K562 (cell line): ENCODE data around the gene RELL1. TPM values are rescaled to one million over a fixed set of nuclear protein-coding genes. Genes with fewer than 3 reads are reported as not detected.
A peak's percentile ranks its signal among the peaks of the same experiment; 100 is the strongest.

Experiments used
- ATF1 ChIP-seq, 2 experiments: fragments of 450-650 bp in 1 of 2; IDR thresholded peaks; 2 replicates each; pipeline ENCODE4 v1.6.1; 2016; ENCODE audit warnings: missing compliant biosample characterization in 1 of 2, missing genetic modification characterization in 1 of 2
- ATF3 ChIP-seq, 2 experiments: fragments of 450-650 bp in 1 of 2; sonication (generic) in 1 of 2; formaldehyde crosslinking in 1 of 2; IDR thresholded peaks in 1 of 2; conservative IDR thresholded peaks in 1 of 2; 2 replicates each; pipeline versions ENCODE4 v1.6.1 to v1.8.1; 2016 to 2023; ENCODE audit warnings: mild to moderate bottlenecking in 2 of 2, moderate library complexity in 2 of 2, inconsistent platforms in 1 of 2, missing genetic modification reagents in 1 of 2
- CBFA2T2 ChIP-seq: fragments of 450-650 bp; conservative IDR thresholded peaks from 2 replicates; pipeline ENCODE4 v1.6.1; 2017; ENCODE audit warnings: mild to moderate bottlenecking
- CREB1 ChIP-seq, 2 experiments: sonication (generic) in 1 of 2; formaldehyde crosslinking in 1 of 2; IDR thresholded peaks; 2 replicates each; pipeline versions ENCODE4 v1.6.1 to v1.8.0; 2012 to 2022; ENCODE audit warnings: inconsistent platforms in 1 of 2, mild to moderate bottlenecking in 1 of 2, missing genetic modification reagents in 1 of 2, moderate library complexity in 1 of 2
- EP300 ChIP-seq: IDR thresholded peaks from 2 replicates; pipeline ENCODE4 v1.6.1; 2012; ENCODE audit warnings: low read length, improper control_type of control experiment
- FOSL1 ChIP-seq: fragments of 200-800 bp; sonication (Bioruptor generic); conservative IDR thresholded peaks from 2 replicates; pipeline ENCODE4 v1.6.1; 2016; ENCODE audit warnings: missing genetic modification characterization, missing compliant biosample characterization
- GATA2 ChIP-seq: sonication (generic); formaldehyde crosslinking; IDR thresholded peaks from 2 replicates; pipeline ENCODE4 v1.4.0; 2020; ENCODE audit warnings: mild to moderate bottlenecking, missing genetic modification reagents
- HMGXB4 ChIP-seq: sonication (generic); formaldehyde crosslinking; IDR thresholded peaks from 2 replicates; pipeline ENCODE4 v1.8.1; 2023; ENCODE audit warnings: mild to moderate bottlenecking, missing genetic modification reagents
- MEF2A ChIP-seq: IDR thresholded peaks from 2 replicates; pipeline ENCODE4 v1.6.1; 2011; ENCODE audit warnings: low read depth, mild to moderate bottlenecking, low read length, moderate library complexity; ENCODE audit not compliant: control insufficient read depth
- MXI1 ChIP-seq: IDR thresholded peaks from 2 replicates; pipeline ENCODE4 v1.6.1; 2011; ENCODE audit warnings: low read depth, mild to moderate bottlenecking, improper control_type of control experiment, low read length
- MYC ChIP-seq, 2 experiments: fragments of 250-450 bp in 1 of 2; sonication (Bioruptor Pico) in 1 of 2; IDR thresholded peaks; 2 replicates each; pipeline versions ENCODE4 v1.5.1 to v1.6.1; 2012 to 2021; ENCODE audit warnings: low read depth in 2 of 2, borderline replicate concordance in 1 of 2, improper control_type of control experiment in 1 of 2, low read length in 1 of 2, mild to moderate bottlenecking in 1 of 2, moderate library complexity in 1 of 2
- POLR2AphosphoS2 ChIP-seq: IDR thresholded peaks from 2 replicates; pipeline ENCODE4 v1.6.1; 2012; ENCODE audit warnings: low read length, improper control_type of control experiment
- RFX1 ChIP-seq: fragments of 450-650 bp; IDR thresholded peaks from 2 replicates; pipeline ENCODE4 v1.6.1; 2016; ENCODE audit warnings: mild to moderate bottlenecking, moderate library complexity
- SRSF9 ChIP-seq: fragments of 200-400 bp; formaldehyde crosslinking; IDR thresholded peaks from 2 replicates; pipeline ENCODE4 v1.6.1; 2017; ENCODE audit warnings: low read depth, low read length, borderline replicate concordance
- TEAD4 ChIP-seq, 2 experiments: sonication (generic) in 1 of 2; formaldehyde crosslinking in 1 of 2; IDR thresholded peaks; 2 replicates each; pipeline versions ENCODE4 v1.6.1 to v1.8.0; 2012 to 2022; ENCODE audit warnings: borderline replicate concordance in 1 of 2, inconsistent platforms in 1 of 2, low read length in 1 of 2, mild to moderate bottlenecking in 1 of 2, missing genetic modification reagents in 1 of 2
- TRIM25 ChIP-seq: fragments of 450-650 bp; IDR thresholded peaks from 2 replicates; pipeline ENCODE4 v1.7.0; 2016; ENCODE audit warnings: borderline replicate concordance
- ZNF133 ChIP-seq: fragments of 250-450 bp; sonication (Bioruptor Pico); IDR thresholded peaks from 2 replicates; pipeline ENCODE4 v1.4.0; 2020; ENCODE audit warnings: mild to moderate bottlenecking
- ZNF444 ChIP-seq: fragments of 250-450 bp; sonication (Bioruptor Pico); IDR thresholded peaks from 2 replicates; pipeline ENCODE4 v1.4.0; 2020; ENCODE audit warnings: mild to moderate bottlenecking, moderate library complexity
- ZNF589 ChIP-seq: fragments of 200-800 bp; sonication (Bioruptor generic); IDR thresholded peaks from 2 replicates; pipeline ENCODE4 v1.6.1; 2016; ENCODE audit warnings: low read depth, missing genetic modification characterization, missing compliant biosample characterization
- ZNF707 ChIP-seq: fragments of 250-450 bp; sonication (Bioruptor Pico); conservative IDR thresholded peaks from 2 replicates; pipeline ENCODE4 v1.8.0; 2022; ENCODE audit warnings: inconsistent platforms, mild to moderate bottlenecking, moderate library complexity
- ZSCAN32 ChIP-seq: fragments of 450-650 bp; formaldehyde crosslinking; IDR thresholded peaks from 2 replicates; pipeline ENCODE4 v1.4.0; 2020; ENCODE audit warnings: mild to moderate bottlenecking, moderate library complexity
- polyA plus RNA-seq, 8 experiments: library from polyadenylated mRNA; depleted of rRNA in 4 of 8; stranded (reverse) in 5 of 8; unstranded in 3 of 8; fragments of >200 nt; fragmentation: Nextera tagmentation in 2 of 8; fragmentation: Illumina TruSeq in 1 of 8; extraction: Ambion mirVana in 2 of 8; extraction: Trizol in 1 of 8; gene quantifications; 2 replicates each; pipeline versions ENCODE4 v1.2.1 to v1.2.3, GENCODE V29; 2011 to 2014; ENCODE audit warnings: inconsistent platforms in 1 of 8, missing spikeins in 1 of 8
- total RNA-seq, 7 experiments: library from RNA; depleted of rRNA in 6 of 7; stranded (reverse); fragments of >200 nt in 6 of 7; fragmentation: Illumina TruSeq in 2 of 7; extraction: Trizol in 2 of 7; gene quantifications; 2 replicates each; pipeline versions ENCODE4 v1.2.1 to v1.2.3, GENCODE V29; 2011 to 2021; ENCODE audit warnings: low replicate concordance in 1 of 7

The RELL1 gene
- total and polyA plus RNA-seq, 9 of the 15 experiments (the other 6 are each of a cell fraction or from before 2014, with no cell fraction given), result 0.06 to 3.5 (median 1.7) TPM; not detected in 1

- TF ChIP-seq ZNF133 (CRISPR knock-in tag) (no peak), MXI1 (no peak), GATA2 (peak; percentile 11; the same call in 1 of the 2 replicates), FOSL1 (tag) (peak; percentile 92), TEAD4 (IDR thresholded peaks at IDR 0.05; ENCODE audit: low read length) (peak; percentile 53; the same call in 1 of the 2 replicates), TEAD4 (CRISPR knock-in tag; IDR thresholded peaks at IDR 0.05; ENCODE audit: borderline replicate concordance) (no peak), POLR2AphosphoS2 (no peak), CBFA2T2 (0 out of 2 replicates have a peak, but pooled peaks have one; percentile 33), ATF1 (CRISPR knock-in tag; IDR thresholded peaks at IDR 0.05) (no peak), ATF1 (tag; IDR thresholded peaks at IDR 0.05) (peak; percentile 51), ZNF444 (CRISPR knock-in tag) (no peak), ATF3 (IDR thresholded peaks at IDR 0.05) (peak; percentile 93), ATF3 (CRISPR knock-in tag; conservative IDR thresholded peaks at IDR 0.05) (peak; percentile 83; the same call in 1 of the 2 replicates), MEF2A (peak; percentile 93), HMGXB4 (CRISPR knock-in tag) (no peak), ZNF707 (no peak), ZNF589 (no peak), EP300 (peak; percentile 36; the same call in 1 of the 2 replicates), CREB1 (IDR thresholded peaks at IDR 0.05) (peak; percentile 67; the same call in 1 of the 2 replicates), CREB1 (CRISPR knock-in tag; IDR thresholded peaks at IDR 0.05) (peak; percentile 39; the same call in 1 of the 2 replicates), ZSCAN32 (CRISPR knock-in tag) (no peak), TRIM25 (no peak), RFX1 (no peak), SRSF9 (no peak), MYC (IDR thresholded peaks at IDR 0.05; ENCODE audit: low read depth, low read length) (no peak), MYC (CRISPR knock-in tag; IDR thresholded peaks at IDR 0.05; ENCODE audit: borderline replicate concordance, low read depth) (no peak)
Measured at GRCh38 chr4:37561803-37562207, 124.4 kb downstream of the RELL1 start (continued).
